RKO (cell line): ENCODE results near the gene OTOP1.
"Not testable (repeated sequence)": the region's sequence is repeated elsewhere in the genome, so short reads cannot be mapped to it uniquely, and the experiment has no call there.

ENCODE experiments used
- DNase-seq: peaks from one replicate; pipeline ENCODE4 v3.0.0-alpha.2; 2016; ENCODE audit warnings: low spot score

Gene OTOP1, protein sequence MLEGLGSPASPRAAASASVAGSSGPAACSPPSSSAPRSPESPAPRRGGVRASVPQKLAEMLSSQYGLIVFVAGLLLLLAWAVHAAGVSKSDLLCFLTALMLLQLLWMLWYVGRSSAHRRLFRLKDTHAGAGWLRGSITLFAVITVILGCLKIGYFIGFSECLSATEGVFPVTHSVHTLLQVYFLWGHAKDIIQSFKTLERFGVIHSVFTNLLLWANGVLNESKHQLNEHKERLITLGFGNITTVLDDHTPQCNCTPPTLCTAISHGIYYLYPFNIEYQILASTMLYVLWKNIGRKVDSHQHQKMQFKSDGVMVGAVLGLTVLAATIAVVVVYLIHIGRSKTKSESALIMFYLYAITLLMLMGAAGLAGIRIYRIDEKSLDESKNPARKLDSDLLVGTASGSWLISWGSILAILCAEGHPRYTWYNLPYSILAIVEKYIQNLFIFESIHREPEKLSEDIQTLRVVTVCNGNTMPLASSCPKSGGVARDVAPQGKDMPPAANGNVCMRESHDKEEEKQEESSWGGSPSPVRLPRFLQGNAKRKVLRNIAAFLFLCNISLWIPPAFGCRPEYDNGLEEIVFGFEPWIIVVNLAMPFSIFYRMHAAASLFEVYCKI

GRCh38 chr4:4226606-4227438 is at the start of gene OTOP1:
TSS of gene OTOP1 (minus strand) at chr4:4226929. CDS start at chr4:4226864, 65 bp downstream.
- DNase-seq, result no peak

DNA sequence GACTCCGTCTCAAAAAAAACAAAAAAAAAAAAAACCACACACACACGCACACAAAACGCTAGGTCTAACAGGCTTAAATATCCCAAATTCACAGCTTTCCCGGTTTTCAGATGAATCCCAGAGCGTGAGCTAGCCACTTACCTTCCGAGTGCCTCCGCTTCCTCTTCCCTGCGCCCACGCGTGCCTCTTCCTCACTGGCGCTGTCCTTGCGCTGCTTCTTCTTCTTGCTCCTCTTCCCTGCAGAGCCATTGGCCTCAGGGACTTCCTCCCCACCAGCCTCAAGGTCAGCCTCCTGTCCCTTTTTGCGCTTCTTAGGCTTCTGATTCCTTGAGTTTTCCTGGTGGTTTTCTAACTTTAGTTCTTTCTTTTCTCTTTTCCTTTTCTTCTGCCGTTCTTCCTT is 47.5 kb upstream of the OTOP1 start:
- no peak for DNase-seq

GRCh38 chr4:4271912-4272311 is 45.2 kb upstream of the OTOP1 start:
- DNase-seq, result no peak

DNA sequence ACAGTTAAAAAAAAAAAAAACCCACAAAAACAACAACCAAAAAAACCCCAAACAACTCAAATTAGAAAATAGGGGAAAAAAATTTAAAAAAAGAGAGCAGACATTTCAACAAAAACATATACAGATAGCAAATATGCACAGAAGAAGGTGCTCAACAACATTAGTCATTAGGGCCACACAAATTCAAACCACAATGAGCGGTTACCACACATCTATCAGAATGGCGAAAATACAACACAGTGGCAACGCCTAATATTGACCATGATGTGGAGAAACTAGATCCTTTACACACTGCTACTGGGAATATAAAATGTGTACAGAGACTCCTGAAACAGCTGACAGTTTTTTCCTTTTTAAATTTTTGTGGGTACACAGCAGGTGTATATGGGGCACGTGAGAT is 43.8 kb upstream of the OTOP1 start:
- no peak for DNase-seq

DNA sequence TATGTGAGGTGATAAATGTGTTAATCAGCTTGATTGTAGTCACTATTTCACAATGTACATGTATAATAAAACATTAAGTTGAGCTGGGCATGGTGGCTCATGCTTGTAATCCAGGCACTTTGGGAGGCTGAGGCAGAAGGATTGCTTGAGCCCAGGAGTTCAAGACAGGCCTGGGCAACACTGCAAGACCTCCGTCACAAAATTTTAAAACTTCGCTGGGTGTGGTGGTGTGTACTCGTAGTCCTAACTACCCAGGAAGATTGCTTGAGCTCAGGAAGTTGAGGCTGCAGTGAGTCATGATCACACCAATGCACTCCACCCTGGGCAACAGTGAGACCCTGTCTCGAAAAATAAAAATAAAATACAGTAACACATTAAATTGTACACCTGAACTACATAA is 43.1 kb upstream of the OTOP1 start:
- DNase-seq, result no peak

DNA sequence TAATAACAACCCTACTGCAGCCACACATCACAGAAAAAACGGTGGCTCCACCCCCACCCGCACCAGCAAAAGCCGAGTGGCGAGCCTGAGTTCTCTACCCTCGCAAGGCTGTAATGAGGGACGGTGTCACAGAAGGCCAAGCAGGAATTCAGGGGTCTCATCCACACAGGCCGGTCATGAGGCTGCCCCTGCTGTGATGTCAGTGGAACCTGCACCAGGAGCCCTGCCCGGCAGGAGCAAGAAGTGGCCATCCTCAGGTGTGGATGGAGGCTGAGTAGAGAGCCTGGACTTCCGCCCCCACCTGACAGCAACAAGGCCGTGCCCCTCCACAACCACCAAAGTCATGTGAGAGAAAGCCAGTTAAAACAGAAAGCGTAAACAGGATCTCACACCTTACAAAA is 42.6 kb upstream of the OTOP1 start:
- no peak for DNase-seq

DNA sequence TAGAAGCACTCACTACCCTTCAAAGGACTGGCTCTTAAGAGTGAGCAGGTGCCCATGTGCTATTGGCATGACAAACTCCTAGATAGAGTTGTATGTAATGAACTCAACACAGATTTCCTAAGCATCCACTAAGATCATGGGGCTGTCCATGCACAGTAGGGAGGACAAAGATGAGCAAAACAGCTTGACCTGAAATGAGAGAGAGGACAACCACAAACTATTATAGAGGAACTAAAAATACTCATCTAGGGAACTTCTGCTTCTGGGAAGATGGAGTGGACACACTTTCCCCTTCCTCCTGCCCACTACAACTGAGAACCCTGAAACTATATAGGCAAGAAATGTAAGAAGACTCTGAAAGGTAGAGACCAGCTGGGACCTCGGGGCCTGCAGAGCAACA is 42.0 kb upstream of the OTOP1 start:
- no peak for DNase-seq

DNA sequence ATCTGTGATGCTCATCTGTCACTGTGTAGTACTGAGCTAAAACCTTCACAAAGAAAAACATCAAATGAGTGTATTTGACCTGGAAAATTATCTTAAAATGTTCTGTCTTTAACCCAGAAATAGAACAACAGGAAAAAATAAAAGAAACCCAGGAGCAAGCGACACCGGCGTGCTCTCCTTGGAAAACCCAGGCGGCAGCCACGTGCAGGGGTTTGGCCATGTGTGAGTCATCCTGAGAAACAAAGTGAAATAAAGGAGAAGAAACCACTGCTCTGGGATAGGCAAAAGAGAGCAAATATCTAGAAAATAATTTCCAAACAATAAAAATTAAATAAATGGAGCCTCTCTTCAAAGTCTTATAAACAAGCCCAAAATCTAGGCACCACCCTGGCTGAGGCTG is 41.3 kb upstream of the OTOP1 start:
- DNase-seq, result no peak

DNA sequence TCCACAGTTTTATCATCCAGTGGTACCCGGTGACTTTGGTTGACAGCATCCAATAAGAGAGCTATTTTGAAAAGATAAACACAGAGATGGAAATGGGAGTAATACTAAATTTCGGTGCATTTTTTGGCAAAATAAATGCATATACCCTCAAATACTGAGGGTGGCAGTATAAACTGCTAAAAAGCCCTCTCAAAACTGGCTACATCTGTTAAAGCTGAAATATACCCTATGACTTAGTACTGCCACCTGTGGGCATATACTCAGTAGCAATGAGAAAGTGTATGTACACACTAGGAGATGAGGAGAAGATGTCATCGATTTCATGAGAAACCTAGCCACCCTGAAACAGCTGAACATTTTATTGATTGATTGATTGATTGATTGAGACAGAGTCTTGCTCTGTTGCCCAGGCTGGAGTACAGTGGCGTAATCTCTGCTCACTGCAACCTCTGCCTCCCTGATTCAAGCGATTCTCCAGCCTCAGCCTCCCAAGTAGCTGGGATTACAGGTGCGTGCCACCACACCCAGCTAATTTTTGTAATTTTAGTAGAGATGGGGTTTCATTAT is 33.5 kb upstream of the OTOP1 start:
- DNase-seq, result peak; percentile 88

DNA sequence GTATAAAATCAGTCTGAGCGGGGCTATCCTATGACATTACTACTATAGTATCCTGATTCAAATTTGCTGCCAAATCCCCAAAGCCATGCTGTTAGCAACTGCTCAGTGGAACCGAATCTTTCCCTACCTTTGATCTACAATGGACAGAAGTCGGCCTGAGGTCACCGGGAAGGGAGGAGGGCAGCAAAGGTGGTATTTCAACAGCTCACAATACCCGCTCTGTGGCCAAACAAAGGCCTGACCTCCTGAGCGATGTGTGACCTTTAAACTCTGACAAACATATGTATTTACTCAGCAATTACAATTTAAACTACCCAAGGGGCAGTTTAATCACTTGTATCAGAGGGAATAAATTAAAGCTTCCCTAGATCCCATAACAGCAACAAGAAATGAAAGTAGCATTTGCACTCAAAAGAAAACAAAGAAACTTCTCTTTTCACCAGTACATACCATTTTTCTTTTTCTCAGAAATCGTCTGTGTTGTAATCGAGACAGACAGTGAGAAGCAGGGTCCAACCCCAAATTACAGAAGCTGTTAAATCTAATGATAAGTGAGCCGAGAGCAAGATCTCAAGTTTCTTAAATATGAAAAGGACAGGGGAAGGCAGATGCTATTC is 32.9 kb upstream of the OTOP1 start:
- DNase-seq, result no peak

- DNase-seq, result not testable (repeated sequence)
Measured at GRCh38 chr4:4257705-4258104, 31.0 kb upstream of the OTOP1 start.

- DNase-seq, result no peak
Measured at GRCh38 chr4:4256799-4257198, 30.1 kb upstream of the OTOP1 start.

- no peak for DNase-seq
Measured at GRCh38 chr4:4254666-4255065, 27.9 kb upstream of the OTOP1 start.

DNA sequence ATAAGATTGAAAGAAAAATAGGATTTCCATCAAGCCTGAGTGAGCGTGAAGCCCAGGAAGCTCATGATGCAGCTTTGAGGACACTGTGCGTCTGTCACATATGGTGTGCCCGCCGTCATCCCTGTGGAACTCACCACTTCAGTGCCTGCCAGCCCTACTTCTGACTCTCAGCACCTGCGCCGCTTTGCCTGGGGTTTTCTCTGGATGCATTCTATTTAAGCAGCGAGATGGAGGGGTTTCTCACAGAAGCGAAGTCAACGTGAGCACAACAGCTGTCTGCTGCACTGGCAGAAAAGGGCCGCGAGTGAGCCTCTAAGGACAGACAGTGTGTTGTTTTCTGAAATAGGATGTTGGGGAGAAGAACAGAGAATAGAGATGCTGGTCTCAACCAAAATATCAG is 27.5 kb upstream of the OTOP1 start:
- no peak for DNase-seq

DNA sequence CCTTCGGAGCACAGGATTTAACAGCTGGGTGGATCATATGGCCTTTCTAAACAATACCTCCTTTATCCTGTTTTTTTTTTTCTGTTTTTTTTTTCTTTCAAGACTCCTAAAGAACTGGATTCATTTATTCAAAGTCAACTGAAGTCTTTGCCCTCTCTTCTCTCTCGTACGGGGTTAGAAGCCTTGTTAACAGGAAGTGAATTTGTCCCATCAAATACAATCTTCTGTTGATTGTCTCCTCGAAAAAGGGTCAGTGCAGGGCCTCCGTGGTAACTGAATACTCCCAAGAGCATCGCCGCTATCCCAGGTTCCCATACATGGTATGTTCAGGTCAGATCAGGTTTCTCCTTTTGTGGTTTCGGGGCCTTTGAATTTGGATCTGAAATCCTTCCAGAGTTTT is 23.1 kb upstream of the OTOP1 start:
- DNase-seq, result no peak

- DNase-seq, result not testable (repeated sequence)
Measured at GRCh38 chr4:4249342-4249741, 22.6 kb upstream of the OTOP1 start.

GRCh38 chr4:4248885-4249203 is 22.1 kb upstream of the OTOP1 start:
- peak; percentile 65 for DNase-seq

GRCh38 chr4:4248029-4248884 is 21.5 kb upstream of the OTOP1 start, which contains the start of gene TMEM128:
TSS of gene TMEM128 (minus strand) at chr4:4248223. CDS start at chr4:4248202, 21 bp downstream.
- DNase-seq, result peak; percentile 94

DNA sequence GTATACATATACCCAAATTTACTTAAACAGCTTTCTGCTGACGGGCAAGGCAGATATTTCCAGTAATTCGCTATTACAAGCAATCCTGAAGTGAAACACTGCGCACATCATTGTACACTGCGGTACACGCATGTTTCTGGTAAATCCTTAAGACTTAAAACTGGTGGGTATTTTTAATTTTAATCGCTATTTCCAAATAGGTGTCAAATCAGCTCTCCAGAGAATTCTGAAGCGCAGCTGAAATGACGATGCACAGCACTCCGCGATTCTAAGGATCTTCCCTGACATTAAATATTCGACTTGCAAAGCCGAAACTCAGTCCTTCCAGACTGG is 20.9 kb upstream of the OTOP1 start:
- peak; percentile 20 for DNase-seq

DNA sequence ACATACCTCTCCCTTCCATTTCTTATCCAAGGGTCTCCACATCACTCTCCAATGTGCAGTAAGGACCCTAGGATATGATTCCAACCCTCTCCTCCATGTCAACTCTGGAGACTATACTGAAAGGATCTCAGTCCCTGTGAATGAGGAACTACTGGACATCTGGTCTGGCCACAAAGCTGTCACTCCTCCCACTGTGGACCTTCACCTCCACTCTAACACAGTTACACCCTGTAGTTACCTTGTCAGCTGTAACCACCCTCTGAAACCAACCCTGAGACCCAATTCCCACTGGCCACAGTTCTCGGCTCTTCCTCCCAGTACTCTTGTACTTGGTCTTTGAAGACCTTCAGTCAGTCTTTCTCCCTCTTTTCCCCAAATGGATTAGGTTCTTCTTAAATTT is 18.4 kb upstream of the OTOP1 start:
- no peak for DNase-seq

GRCh38 chr4:4239551-4239950 is 12.8 kb upstream of the OTOP1 start:
- DNase-seq, result not testable (repeated sequence)
